Heart left ventricle (tissue), 16 donors: ENCODE measurements around the gene SLC31A1. TPM values are rescaled to one million over a fixed set of nuclear protein-coding genes. Genes with fewer than 3 reads are reported as not detected.
"Not testable (repeated sequence)": the region's sequence is repeated elsewhere in the genome, so short reads cannot be mapped to it uniquely, and the experiment has no call there.

Source experiments
- ATAC-seq, 4 donors: fragments of 200-7000 bp; cut with Tn5 transposase; one replicate each; pipeline ENCODE4 v1.9.1; 2020 to 2022; ENCODE audit warnings: moderate library complexity in 4 of 4, mild to moderate bottlenecking in 3 of 4, moderate number of reproducible peaks in 1 of 4
- DNase-seq, 5 donors: peaks; one replicate each; pipeline ENCODE4 v3.0.0-alpha.2; 2020
- H3K27ac ChIP-seq, 12 donors: fragments of 200-600 bp; sonication (generic) in 4 of 12; one replicate each; pipeline versions ENCODE4 v1.5.0 to v1.8.0; 2016 to 2022; ENCODE audit warnings: mild to moderate bottlenecking in 2 of 12
- H3K27me3 ChIP-seq, 9 donors: fragments of 200-600 bp; sonication (generic) in 2 of 9; one replicate each; pipeline versions ENCODE4 v1.5.1 to v1.8.0; 2016 to 2022; ENCODE audit warnings: mild to moderate bottlenecking in 3 of 9
- H3K36me3 ChIP-seq, 9 donors: fragments of 200-600 bp; sonication (generic) in 2 of 9; one replicate each; pipeline versions ENCODE4 v1.5.0 to v1.8.0; 2018 to 2022; ENCODE audit warnings: mild to moderate bottlenecking in 2 of 9
- H3K4me1 ChIP-seq, 12 donors: fragments of 200-600 bp; sonication (generic) in 4 of 12; one replicate each; pipeline versions ENCODE4 v1.5.0 to v1.8.0; 2016 to 2022; ENCODE audit warnings: mild to moderate bottlenecking in 3 of 12
- H3K4me3 ChIP-seq, 12 donors: fragments of 200-600 bp; sonication (generic) in 4 of 12; one replicate each; pipeline versions ENCODE4 v1.5.0 to v1.8.0; 2017 to 2022; ENCODE audit warnings: mild to moderate bottlenecking in 9 of 12, moderate library complexity in 4 of 12
- H3K9me3 ChIP-seq, 12 donors: fragments of 200-600 bp; sonication (generic) in 4 of 12; one replicate each; pipeline versions ENCODE4 v1.5.0 to v1.8.0; 2016 to 2022; ENCODE audit warnings: mild to moderate bottlenecking in 1 of 12
- POLR2A ChIP-seq, 2 donors: fragments of 450-650 bp; IDR thresholded peaks; one replicate each; pipeline ENCODE4 v1.6.1; 2017; ENCODE audit warnings: antibody characterized with exemption in 2 of 2, mild to moderate bottlenecking in 2 of 2, moderate library complexity in 2 of 2
- WGBS, 4 donors: extraction: QIAGEN DNeasy Blood & Tissue Kit in 2 of 4; methylation state at CpG; one replicate each; pipeline versions ENCODE4 v1.1.5 to v1.1.7; 2013 to 2018; 5-methylcytosine and 5-hydroxymethylcytosine counted together
- intact Hi-C, 10 donors: fragments of 100-400 bp; cut with DNase I; formaldehyde crosslinking; loops; one replicate each; pipeline versions ENCODE4 v1.11.1 to v1.14.2; 2022
- polyA plus RNA-seq, 2 donors: library from polyadenylated mRNA; stranded (reverse); fragments of 200-250 nt; gene quantifications; one replicate each; pipeline ENCODE4 v1.2.3, GENCODE V29; 2013
- total RNA-seq, 9 donors: library from RNA; depleted of rRNA in 2 of 9; stranded (reverse); fragments of >200 nt in 2 of 9; fragmentation: NEBNext Ultra II Directional in 3 of 9; extraction: Animal tissue kit (Norgen Biotek cat#: 25700) in 3 of 9; gene quantifications; one replicate each; pipeline versions ENCODE4 v1.1.0 to v1.2.4, GENCODE V29; 2016 to 2023
- TF ChIP-seq, protein P1 (sequence below), 12 donors: fragments of 200-600 bp; sonication (generic) in 4 of 12; IDR thresholded peaks; one replicate each; pipeline versions ENCODE4 v1.5.0 to v1.8.0; 2018 to 2022; ENCODE audit warnings: antibody characterized with exemption in 12 of 12, mild to moderate bottlenecking in 5 of 12
- donor health status: ischemic (EF 13 %, LVEDD 7.1; RV severe dilation, severe dysfunction).
- donor health status: healthy with polysubstance abuse.
- donor health status: DM: no; HTN: yes; CAD: no.
- donor health status: DM: no; HTN: no; CAD: no.
- donor health status: ischemic (EF 25% LVEDD 6.9; RV normal size, moderate dysfunction).
- donor health status: ischemic (EF 25% LVEDD 5.7; RV mildly dilated, moderate dysfunction).
- donor health status: healthy.
- donor health status: DM: yes; HTN: yes; CAD: no.
- donor health status: ischemic (EF 35%, LVEDD 5.7; RV mildly dilated, moderate dysfunction).
- donor health status: nonischemic (EF 11% LVEDD 7.7; RV severe dilation, severe dysfunction).
- donor health status: DM: yes; HTN: yes; CAD: no.
- donor health status: PGD.
- donor health status: ischemic (EF 29% LVEDD 5.4; RV normal size, mild dysfunction).
- donor health status: nonischemic (EF 23%, LVEDD 6.1; RV moderate dilation, normal function).

The SLC31A1 gene
- total and polyA plus RNA-seq, 11 donors = 4.2 to 22.3 (median 10.7) TPM

DNA sequence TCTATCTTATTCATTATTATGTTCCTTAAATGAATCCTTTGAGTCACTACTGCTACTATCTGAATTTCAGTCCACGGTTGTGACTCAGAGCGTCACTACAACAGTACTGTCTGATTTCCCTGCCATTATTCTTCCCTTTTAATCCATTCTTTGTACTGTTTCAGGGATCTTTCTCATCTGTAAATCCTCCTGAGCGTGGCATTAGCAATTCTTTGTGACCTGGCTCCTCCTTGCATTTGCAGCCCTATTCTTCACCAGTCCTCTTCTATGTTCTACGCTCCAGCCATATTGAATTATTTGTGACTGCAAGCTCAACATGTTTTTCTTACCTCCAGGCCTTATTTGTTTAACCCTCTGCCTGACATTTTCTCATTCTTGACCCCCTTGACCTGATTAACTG lies 60.0 kb downstream of the SLC31A1 start:
- ATAC-seq = no peak
- 95 to 97% (median 96%) methylated on average over 4 of the region's 4 CpGs for WGBS, 4 donors

DNA sequence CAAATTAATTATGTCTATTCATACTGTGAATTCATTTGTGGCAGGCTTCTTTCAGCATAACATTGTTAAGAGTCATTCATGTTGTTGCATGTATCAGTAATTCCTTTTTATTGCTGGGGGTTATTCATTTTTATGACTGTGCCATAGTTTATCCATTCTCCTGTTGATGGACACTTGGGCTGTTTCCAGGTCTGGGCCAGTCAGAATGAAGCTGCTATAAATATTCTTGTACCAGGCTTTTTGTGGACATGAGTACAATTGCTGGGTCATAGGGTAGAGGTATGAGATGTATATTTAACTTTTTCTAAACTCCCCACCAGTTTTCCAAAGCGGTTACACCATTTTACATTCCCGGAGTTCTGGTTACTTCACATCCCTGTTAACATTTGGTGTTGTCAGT lies 67.7 kb downstream of the SLC31A1 start:
- H3K27ac ChIP-seq = peak overlapping the region in 5 of 12 donors; percentile 13 to 39 (median 15)
- ATAC-seq = peak; percentile 55 to 75 (median 66)

More for the DNA sequence above, 60.0 kb downstream of the SLC31A1 start:
- TF ChIP-seq, protein P1, sequence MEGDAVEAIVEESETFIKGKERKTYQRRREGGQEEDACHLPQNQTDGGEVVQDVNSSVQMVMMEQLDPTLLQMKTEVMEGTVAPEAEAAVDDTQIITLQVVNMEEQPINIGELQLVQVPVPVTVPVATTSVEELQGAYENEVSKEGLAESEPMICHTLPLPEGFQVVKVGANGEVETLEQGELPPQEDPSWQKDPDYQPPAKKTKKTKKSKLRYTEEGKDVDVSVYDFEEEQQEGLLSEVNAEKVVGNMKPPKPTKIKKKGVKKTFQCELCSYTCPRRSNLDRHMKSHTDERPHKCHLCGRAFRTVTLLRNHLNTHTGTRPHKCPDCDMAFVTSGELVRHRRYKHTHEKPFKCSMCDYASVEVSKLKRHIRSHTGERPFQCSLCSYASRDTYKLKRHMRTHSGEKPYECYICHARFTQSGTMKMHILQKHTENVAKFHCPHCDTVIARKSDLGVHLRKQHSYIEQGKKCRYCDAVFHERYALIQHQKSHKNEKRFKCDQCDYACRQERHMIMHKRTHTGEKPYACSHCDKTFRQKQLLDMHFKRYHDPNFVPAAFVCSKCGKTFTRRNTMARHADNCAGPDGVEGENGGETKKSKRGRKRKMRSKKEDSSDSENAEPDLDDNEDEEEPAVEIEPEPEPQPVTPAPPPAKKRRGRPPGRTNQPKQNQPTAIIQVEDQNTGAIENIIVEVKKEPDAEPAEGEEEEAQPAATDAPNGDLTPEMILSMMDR (IDR thresholded peaks at IDR 0.05) = no peak
- TF ChIP-seq POLR2A (IDR thresholded peaks at IDR 0.05) = no peak
- Histone ChIP-seq H3K27me3 (no peaks in the 10 kb centered on the region), H3K27ac (no peak overlapping the region), H3K4me1 (peaks cover 0 to 15% (median 5%) of the 10 kb centered on the region in 12 donors), H3K9me3 (no peaks in the 10 kb centered on the region), H3K36me3 (peaks cover 0 to 97% (median 92%) of the 10 kb centered on the region in 9 donors), H3K4me3 (no peak overlapping the region)
- intact Hi-C loops = no loop called here
- no peak for DNase-seq

GRCh38 chr9:113290052-113290607 lies 68.8 kb downstream of the SLC31A1 start:
- ATAC-seq = no peak
- DNase-seq = no peak
- Histone ChIP-seq H3K4me1 (peaks cover 0 to 13% (median 0%) of the 10 kb centered on the region in 12 donors), H3K9me3 (no peaks in the 10 kb centered on the region), H3K4me3 (no peak overlapping the region), H3K27ac (no peak overlapping the region), H3K36me3 (peaks cover 0 to 92% (median 90%) of the 10 kb centered on the region in 9 donors), H3K27me3 (no peaks in the 10 kb centered on the region)
- intact Hi-C loops = loop anchor here in 1 of 10 donors (10.0 kb wide), 1 partner anchor 375 kb away; no protein-coding TSS in a partner anchor
- TF ChIP-seq, protein P1 (IDR thresholded peaks at IDR 0.05) = no peak
- TF ChIP-seq POLR2A (IDR thresholded peaks at IDR 0.05) = no peak
- 90 to 97% (median 95%) methylated on average over 6 of the region's 6 CpGs for WGBS, 4 donors

More for the DNA sequence above, 67.7 kb downstream of the SLC31A1 start:
- intact Hi-C loops = loop anchor here in 1 of 10 donors (5.0 kb wide), 1 partner anchor 97 kb away; no protein-coding TSS in a partner anchor
- Histone ChIP-seq H3K36me3 (peaks cover 0 to 100% (median 98%) of the 10 kb centered on the region in 9 donors), H3K27me3 (no peaks in the 10 kb centered on the region), H3K9me3 (no peaks in the 10 kb centered on the region), H3K4me1 (peaks cover 0 to 13% (median 0%) of the 10 kb centered on the region in 12 donors), H3K4me3 (no peak overlapping the region)
- TF ChIP-seq, protein P1 (IDR thresholded peaks at IDR 0.05) = no peak
- no peak for TF ChIP-seq POLR2A (IDR thresholded peaks at IDR 0.05)
- no peak for DNase-seq
- 82 to 93% (median 85%) methylated on average over 2 of the region's 2 CpGs for WGBS, 4 donors

- WGBS, 4 donors = 89 to 92% (median 91%) methylated on average over 7 of the region's 7 CpGs
- Histone ChIP-seq H3K4me3 (no peak overlapping the region), H3K27ac (no peak overlapping the region), H3K27me3 (no peaks in the 10 kb centered on the region), H3K9me3 (no peaks in the 10 kb centered on the region), H3K4me1 (peaks cover 0 to 13% (median 0%) of the 10 kb centered on the region in 12 donors), H3K36me3 (peaks cover 0 to 60% (median 57%) of the 10 kb centered on the region in 9 donors)
- TF ChIP-seq, protein P1 (IDR thresholded peaks at IDR 0.05) = no peak
- no peak for TF ChIP-seq POLR2A (IDR thresholded peaks at IDR 0.05)
- DNase-seq (no peak), ATAC-seq (no peak)
- intact Hi-C loops = loop anchor here in 1 of 10 donors (10.0 kb wide), 1 partner anchor 371 kb away; no protein-coding TSS in a partner anchor
These were observed 72.0 kb downstream of the SLC31A1 start for GRCh38 chr9:113293285-113293878.

DNA sequence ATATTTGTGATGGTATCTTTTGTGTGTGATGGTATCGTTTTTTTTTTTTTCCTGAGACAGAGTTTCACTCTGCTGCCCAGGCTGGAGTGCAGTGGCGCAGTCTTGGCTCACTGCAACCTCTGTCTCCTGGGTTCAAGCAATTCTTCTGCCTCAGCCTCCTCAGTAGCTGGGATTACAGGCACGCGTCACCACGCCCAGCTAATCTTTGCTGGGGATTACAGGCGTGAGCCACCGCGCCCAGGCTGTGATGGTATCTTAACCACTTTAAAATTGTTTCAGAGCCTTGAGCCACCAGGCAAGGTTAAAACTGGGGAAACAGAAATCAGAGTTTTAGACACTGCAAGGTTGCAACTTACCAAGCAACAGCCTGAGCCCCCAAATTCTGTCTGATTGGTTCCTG lies 74.9 kb downstream of the SLC31A1 start:
- not testable (repeated sequence) for H3K27me3 ChIP-seq, ATAC-seq, DNase-seq, H3K27ac ChIP-seq, H3K9me3 ChIP-seq, H3K4me3 ChIP-seq, H3K4me1 ChIP-seq
- H3K36me3 ChIP-seq = peaks cover 0 to 31% (median 28%) of the 10 kb centered on the region in 9 donors
- 83 to 93% (median 87%) methylated on average over 8 of the region's 8 CpGs for WGBS, 4 donors
- intact Hi-C loops = loop anchor here in 1 of 10 donors (10.0 kb wide), 1 partner anchor 369 kb away; no protein-coding TSS in a partner anchor
